GM21619 (cell line): ENCODE data around the gene MTMR10.

Experiments
- ATAC-seq: cut with Tn5 transposase; IDR thresholded peaks from one replicate; pipeline ENCODE4 v1.9.1; 2021; ENCODE audit not compliant: unreplicated experiment

Gene MTMR10

GRCh38 chr15:31014608-31014925 lies 23.1 kb upstream of the MTMR10 start:
- no peak for ATAC-seq

GRCh38 chr15:31013863-31014607 lies 22.6 kb upstream of the MTMR10 start:
- peak; percentile 94 for ATAC-seq

- no peak for ATAC-seq
These were observed 21.0 kb upstream of the MTMR10 start for GRCh38 chr15:31012455-31012854.

GRCh38 chr15:31010036-31010435 lies 18.6 kb upstream of the MTMR10 start:
- ATAC-seq: no peak

GRCh38 chr15:31005660-31006059 lies 14.2 kb upstream of the MTMR10 start:
- no peak for ATAC-seq

GRCh38 chr15:31004220-31004733 lies 12.8 kb upstream of the MTMR10 start:
- peak; percentile 87 for ATAC-seq

- no peak for ATAC-seq
These were observed 10.3 kb upstream of the MTMR10 start for GRCh38 chr15:31001702-31002101.

GRCh38 chr15:30999729-31000128 lies 8.3 kb upstream of the MTMR10 start:
- no peak for ATAC-seq

GRCh38 chr15:30997270-30997669 lies 5.8 kb upstream of the MTMR10 start:
- ATAC-seq: no peak

- no peak for ATAC-seq
These were observed 929 bp upstream of the MTMR10 start for GRCh38 chr15:30992249-30992864.

- no peak for ATAC-seq
These were observed 778 bp downstream of the MTMR10 start for GRCh38 chr15:30990446-30991254.

GRCh38 chr15:30990036-30990435 lies 1.4 kb downstream of the MTMR10 start:
- no peak for ATAC-seq

GRCh38 chr15:30985081-30985531 lies 6.3 kb downstream of the MTMR10 start:
- peak; percentile 35 for ATAC-seq

GRCh38 chr15:30984542-30984941 lies 6.9 kb downstream of the MTMR10 start:
- peak; percentile 53 for ATAC-seq

GRCh38 chr15:30984118-30984517 lies 7.3 kb downstream of the MTMR10 start:
- ATAC-seq: peak; percentile 11

- no peak for ATAC-seq
These were observed 12.0 kb downstream of the MTMR10 start for GRCh38 chr15:30979457-30979856.

- no peak for ATAC-seq
These were observed 13.1 kb downstream of the MTMR10 start for GRCh38 chr15:30978328-30978727.

GRCh38 chr15:30974112-30974511 lies 17.3 kb downstream of the MTMR10 start:
- no peak for ATAC-seq

GRCh38 chr15:30973379-30973778 lies 18.0 kb downstream of the MTMR10 start:
- no peak for ATAC-seq

- no peak for ATAC-seq
These were observed 21.7 kb downstream of the MTMR10 start for GRCh38 chr15:30969724-30970123.

GRCh38 chr15:30963681-30964080 lies 27.7 kb downstream of the MTMR10 start:
- ATAC-seq: no peak

- ATAC-seq: no peak
These were observed 28.8 kb downstream of the MTMR10 start for GRCh38 chr15:30962659-30963058.
